ENCODE data around the gene GLIS1. TPM values are rescaled to one million over a fixed set of nuclear protein-coding genes. Genes with fewer than 3 reads are reported as not detected.

The GLIS1 gene
- total and polyA plus RNA-seq, 2 donors = 0.42 to 2.0 TPM

GRCh38 chr1:53640701-53641075, 98.3 kb downstream of the GLIS1 start:
- DNase-seq (ENCODE audit: extremely low spot score) = no peak
- Histone ChIP-seq H3K36me3 (ENCODE audit: insufficient read depth) (no peaks in the 10 kb centered on the region), H3K4me3 (ENCODE audit: low read depth, low read length) (no peak overlapping the region), H3K27ac (ENCODE audit: low read depth) (no peak overlapping the region), H3K4me1 (ENCODE audit: insufficient read depth) (no peaks in the 10 kb centered on the region)
- 81% methylated on average over 6 of the region's 6 CpGs for WGBS

- Histone ChIP-seq H3K4me1 (ENCODE audit: insufficient read depth) (no peaks in the 10 kb centered on the region), H3K4me3 (ENCODE audit: low read depth, low read length) (no peak overlapping the region), H3K27ac (ENCODE audit: low read depth) (no peak overlapping the region), H3K36me3 (ENCODE audit: insufficient read depth) (no peaks in the 10 kb centered on the region)
- no peak for DNase-seq (ENCODE audit: extremely low spot score)
- WGBS = 89% methylated on average over 4 of the region's 4 CpGs
These were observed 98.8 kb downstream of the GLIS1 start for GRCh38 chr1:53639996-53640700.

GRCh38 chr1:53639251-53639763, 99.7 kb downstream of the GLIS1 start:
- Histone ChIP-seq H3K27ac (ENCODE audit: low read depth) (no peak overlapping the region), H3K4me3 (ENCODE audit: low read depth, low read length) (no peak overlapping the region), H3K4me1 (ENCODE audit: insufficient read depth) (no peaks in the 10 kb centered on the region), H3K36me3 (ENCODE audit: insufficient read depth) (no peaks in the 10 kb centered on the region)
- DNase-seq (ENCODE audit: extremely low spot score) = no peak
- WGBS = 61% methylated on average over 16 of the region's 16 CpGs

- no peak overlapping the region for H3K4me3 ChIP-seq (ENCODE audit: low read depth, low read length)
- no peak overlapping the region for H3K27ac ChIP-seq (ENCODE audit: low read depth)
- 87% methylated on average over 8 of the region's 8 CpGs for WGBS
- no peak for DNase-seq (ENCODE audit: extremely low spot score)
- H3K4me1 ChIP-seq (ENCODE audit: insufficient read depth) = no peaks in the 10 kb centered on the region
- no peaks in the 10 kb centered on the region for H3K36me3 ChIP-seq (ENCODE audit: insufficient read depth)
These were observed 100.5 kb downstream of the GLIS1 start for GRCh38 chr1:53638360-53639035.

GRCh38 chr1:53637511-53638359, 101.2 kb downstream of the GLIS1 start:
- no peaks in the 10 kb centered on the region for H3K36me3 ChIP-seq (ENCODE audit: insufficient read depth)
- 86% methylated on average over 14 of the region's 14 CpGs for WGBS
- no peak for DNase-seq (ENCODE audit: extremely low spot score)

DNA sequence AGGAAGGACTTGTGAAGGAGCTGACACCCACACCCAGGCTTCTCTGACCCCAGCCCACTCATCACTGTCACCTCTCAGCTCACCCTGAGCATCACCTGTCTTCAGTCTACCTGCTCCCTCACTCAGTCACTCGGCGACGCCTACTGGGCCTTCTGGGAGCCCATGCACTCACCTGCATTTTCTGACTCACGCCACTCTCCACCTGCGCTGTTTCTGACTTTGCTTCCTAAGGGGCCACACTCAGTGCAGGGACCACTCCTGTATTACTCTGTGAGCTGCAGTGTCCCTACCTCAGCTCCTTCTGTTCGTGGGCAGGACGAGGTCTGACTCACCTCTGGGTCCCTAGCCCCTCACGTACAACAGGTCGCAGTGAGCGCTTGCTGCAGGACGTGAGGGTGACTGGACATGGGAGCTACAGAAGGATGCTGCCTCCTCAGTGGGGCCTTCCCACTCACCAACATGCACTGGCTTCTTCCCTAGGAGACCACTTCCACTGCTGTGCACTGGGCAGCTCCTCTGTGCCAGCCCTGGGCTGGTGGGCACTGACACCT, 102.3 kb downstream of the GLIS1 start:
- DNase-seq (ENCODE audit: extremely low spot score) = no peak
- no peaks in the 10 kb centered on the region for H3K36me3 ChIP-seq (ENCODE audit: insufficient read depth)
- no peak overlapping the region for H3K4me3 ChIP-seq (ENCODE audit: low read depth, low read length)
- 94% methylated on average over 11 of the region's 11 CpGs for WGBS
- H3K27ac ChIP-seq (ENCODE audit: low read depth) = no peak overlapping the region
- no peaks in the 10 kb centered on the region for H3K4me1 ChIP-seq (ENCODE audit: insufficient read depth)

More at GRCh38 chr1:53637511-53638359, 101.2 kb downstream of the GLIS1 start:
- Histone ChIP-seq H3K4me1 (ENCODE audit: insufficient read depth) (no peaks in the 10 kb centered on the region), H3K4me3 (ENCODE audit: low read depth, low read length) (no peak overlapping the region), H3K27ac (ENCODE audit: low read depth) (no peak overlapping the region)

- H3K36me3 ChIP-seq (ENCODE audit: insufficient read depth) = no peaks in the 10 kb centered on the region
- H3K27ac ChIP-seq (ENCODE audit: low read depth) = no peak overlapping the region
- DNase-seq (ENCODE audit: extremely low spot score) = no peak
- H3K4me1 ChIP-seq (ENCODE audit: insufficient read depth) = no peaks in the 10 kb centered on the region
- 87% methylated on average over 10 of the region's 10 CpGs for WGBS
- H3K4me3 ChIP-seq (ENCODE audit: low read depth, low read length) = no peak overlapping the region
These were observed 104.4 kb downstream of the GLIS1 start for GRCh38 chr1:53634571-53634979.

DNA sequence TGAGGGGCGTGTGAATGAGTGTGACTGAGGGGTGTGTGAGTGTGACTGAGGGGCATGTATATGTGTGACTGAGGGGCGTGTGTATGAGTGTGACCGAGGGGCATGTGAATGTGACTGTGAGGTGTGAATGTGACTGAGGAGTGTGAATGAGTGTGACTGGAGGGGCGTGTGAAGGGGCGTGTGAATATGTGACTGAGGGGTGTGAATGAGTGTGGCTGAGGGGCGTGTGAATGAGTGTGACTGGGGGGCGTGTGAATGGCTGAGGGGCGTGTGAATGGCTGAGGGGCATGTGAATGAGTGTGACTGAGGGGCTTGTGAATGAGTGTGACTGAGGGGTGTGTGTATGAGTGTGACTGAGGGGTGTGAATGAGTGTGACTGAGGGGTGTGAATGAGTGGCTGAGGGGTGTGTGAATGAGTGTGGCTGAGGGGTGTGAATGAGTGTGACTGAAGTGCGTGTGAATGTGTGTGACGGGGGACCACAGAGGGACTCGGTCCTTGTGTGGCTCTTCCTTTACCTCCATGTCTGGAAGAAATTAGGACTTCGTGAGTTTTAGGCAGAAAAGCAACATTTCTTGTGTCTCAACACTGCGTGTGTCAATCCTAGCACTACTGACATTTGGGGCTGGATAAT, 105.8 kb downstream of the GLIS1 start:
- Histone ChIP-seq H3K36me3 (ENCODE audit: insufficient read depth) (no peaks in the 10 kb centered on the region), H3K4me3 (ENCODE audit: low read depth, low read length) (no peak overlapping the region), H3K27ac (ENCODE audit: low read depth) (no peak overlapping the region), H3K4me1 (ENCODE audit: insufficient read depth) (no peaks in the 10 kb centered on the region)
- WGBS = 96% methylated on average over 13 of the region's 13 CpGs
- no peak for DNase-seq (ENCODE audit: extremely low spot score)

DNA sequence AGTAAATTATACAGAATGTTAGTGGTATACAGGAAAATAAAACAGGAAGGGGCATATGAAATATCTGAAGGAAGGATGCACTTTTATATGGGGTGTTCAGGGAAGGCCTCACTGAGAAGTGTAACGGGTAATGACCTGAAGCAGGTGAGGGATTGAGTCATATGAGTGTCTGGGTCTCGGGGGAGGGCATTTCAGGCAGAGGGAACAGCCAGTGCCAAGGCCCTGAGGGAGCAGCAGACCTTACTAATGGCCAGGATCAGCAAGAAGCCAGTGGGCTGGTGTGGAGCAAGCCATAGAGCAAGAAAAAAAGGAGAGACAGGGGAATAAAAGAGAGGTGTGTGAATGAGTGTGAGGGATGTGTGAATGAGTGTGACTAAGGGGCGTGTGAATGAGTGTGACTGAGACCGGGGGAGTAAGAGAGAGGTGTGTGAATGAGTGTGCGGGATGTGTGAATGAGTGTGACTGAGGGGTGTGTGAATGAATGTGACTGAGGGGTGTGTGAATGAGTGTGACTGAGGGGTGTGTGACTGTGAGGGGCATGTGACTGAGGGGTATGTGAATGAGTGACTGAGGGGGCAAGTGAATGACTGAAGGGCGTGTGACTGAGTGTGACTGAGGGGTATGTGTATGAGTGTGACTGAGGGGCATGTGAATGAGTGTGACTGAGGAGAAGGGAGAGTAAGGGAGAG, 107.2 kb downstream of the GLIS1 start:
- Histone ChIP-seq H3K36me3 (ENCODE audit: insufficient read depth) (no peaks in the 10 kb centered on the region), H3K4me1 (ENCODE audit: insufficient read depth) (no peaks in the 10 kb centered on the region), H3K4me3 (ENCODE audit: low read depth, low read length) (no peak overlapping the region), H3K27ac (ENCODE audit: low read depth) (no peak overlapping the region)
- DNase-seq (ENCODE audit: extremely low spot score) = no peak
- WGBS = 90% methylated on average over 6 of the region's 6 CpGs

- no peaks in the 10 kb centered on the region for H3K36me3 ChIP-seq (ENCODE audit: insufficient read depth)
- WGBS = 84% methylated on average over 7 of the region's 7 CpGs
- DNase-seq (ENCODE audit: extremely low spot score) = no peak
- H3K27ac ChIP-seq (ENCODE audit: low read depth) = no peak overlapping the region
- H3K4me1 ChIP-seq (ENCODE audit: insufficient read depth) = no peaks in the 10 kb centered on the region
- no peak overlapping the region for H3K4me3 ChIP-seq (ENCODE audit: low read depth, low read length)
These were observed 109.8 kb downstream of the GLIS1 start for GRCh38 chr1:53629101-53629691.

GRCh38 chr1:53628286-53628955, 110.5 kb downstream of the GLIS1 start:
- WGBS = 92% methylated on average over 14 of the region's 14 CpGs
- Histone ChIP-seq H3K4me1 (ENCODE audit: insufficient read depth) (no peaks in the 10 kb centered on the region), H3K27ac (ENCODE audit: low read depth) (no peak overlapping the region), H3K36me3 (ENCODE audit: insufficient read depth) (no peaks in the 10 kb centered on the region), H3K4me3 (ENCODE audit: low read depth, low read length) (no peak overlapping the region)
- DNase-seq (ENCODE audit: extremely low spot score) = no peak

GRCh38 chr1:53627666-53628065, 111.3 kb downstream of the GLIS1 start:
- no peak overlapping the region for H3K27ac ChIP-seq (ENCODE audit: low read depth)
- H3K4me3 ChIP-seq (ENCODE audit: low read depth, low read length) = no peak overlapping the region
- WGBS = 100% methylated on average over 1 of the region's 1 CpG
- no peak for DNase-seq (ENCODE audit: extremely low spot score)
- H3K4me1 ChIP-seq (ENCODE audit: insufficient read depth) = no peaks in the 10 kb centered on the region
- no peaks in the 10 kb centered on the region for H3K36me3 ChIP-seq (ENCODE audit: insufficient read depth)
